Astrocyte (in vitro differentiated cells and primary cell): ENCODE measurements around the gene TRIM41. TPM values are rescaled to one million over a fixed set of nuclear protein-coding genes. Genes with fewer than 3 reads are reported as not detected.
A peak's percentile ranks its signal among the peaks of the same experiment; 100 is the strongest.

ENCODE experiments used
- DNase-seq: peaks from one replicate; pipeline ENCODE4 v3.0.0-alpha.2; 2010; ENCODE audit warnings: low read depth
- FAIRE-seq: peaks from 2 replicates; lab custom pipeline; 2011; peaks lifted over from hg19 to GRCh38; lab: Jason Lieb, UNC
- H2AFZ ChIP-seq: 2 replicates; pipeline ENCODE4 v1.6.0; 2012; ENCODE audit warnings: low read depth, low read length, inconsistent platforms
- H3K27ac ChIP-seq: 2 replicates; pipeline ENCODE4 v1.5.1; 2011; ENCODE audit warnings: low read depth, low read length, inconsistent platforms
- H3K27me3 ChIP-seq: 2 replicates; pipeline ENCODE4 v1.6.0; 2011; ENCODE audit warnings: low read length, inconsistent platforms; ENCODE audit not compliant: insufficient read depth
- H3K36me3 ChIP-seq: 2 replicates; pipeline ENCODE4 v1.5.1; 2011; ENCODE audit warnings: low read length, inconsistent platforms; ENCODE audit not compliant: insufficient read depth
- H3K4me1 ChIP-seq: 2 replicates; pipeline ENCODE4 v1.5.1; 2011; ENCODE audit warnings: low read length, inconsistent platforms; ENCODE audit not compliant: insufficient read depth
- H3K4me2 ChIP-seq: 2 replicates; pipeline ENCODE4 v1.6.0; 2012; ENCODE audit warnings: low read length, inconsistent platforms
- H3K4me3 ChIP-seq: 2 replicates; pipeline ENCODE4 v1.5.1; 2011; ENCODE audit warnings: low read depth, mild to moderate bottlenecking, low read length, inconsistent platforms; ENCODE audit not compliant: insufficient read depth
- H3K79me2 ChIP-seq: 2 replicates; pipeline ENCODE4 v1.6.0; 2012; ENCODE audit warnings: mild to moderate bottlenecking, low read length, inconsistent platforms; ENCODE audit not compliant: insufficient read depth
- H3K9ac ChIP-seq: 2 replicates; pipeline ENCODE4 v1.6.0; 2012; ENCODE audit warnings: mild to moderate bottlenecking, low read length, inconsistent platforms
- H3K9me3 ChIP-seq: 2 replicates; pipeline ENCODE4 v1.5.1; 2012; ENCODE audit warnings: low read depth, mild to moderate bottlenecking, low read length, inconsistent platforms; ENCODE audit not compliant: insufficient read depth
- H4K20me1 ChIP-seq: 2 replicates; pipeline ENCODE4 v1.6.0; 2012; ENCODE audit warnings: low read length, inconsistent platforms; ENCODE audit not compliant: insufficient read depth
- H3K27ac Mint-ChIP-seq: one replicate; pipeline ENCODE4 v1.8.0; 2021; ENCODE audit warnings: mild to moderate bottlenecking, mixed read lengths; ENCODE audit not compliant: unreplicated experiment
- H3K27me3 Mint-ChIP-seq: one replicate; pipeline ENCODE4 v1.8.0; 2021; ENCODE audit warnings: low read depth, mixed read lengths; ENCODE audit not compliant: unreplicated experiment
- H3K36me3 Mint-ChIP-seq: one replicate; pipeline ENCODE4 v1.8.0; 2021; ENCODE audit warnings: low read depth, mixed read lengths; ENCODE audit not compliant: unreplicated experiment
- H3K4me1 Mint-ChIP-seq: one replicate; pipeline ENCODE4 v1.8.0; 2021; ENCODE audit warnings: low read depth, mixed read lengths; ENCODE audit not compliant: unreplicated experiment
- H3K4me3 Mint-ChIP-seq: one replicate; pipeline ENCODE4 v1.8.0; 2021; ENCODE audit warnings: mild to moderate bottlenecking, moderate library complexity, mixed read lengths; ENCODE audit not compliant: unreplicated experiment
- H3K9me3 Mint-ChIP-seq: one replicate; pipeline ENCODE4 v1.8.0; 2021; ENCODE audit warnings: mild to moderate bottlenecking, mixed read lengths; ENCODE audit not compliant: unreplicated experiment
- CTCF ChIP-seq: IDR thresholded peaks from 2 replicates; pipeline ENCODE4 v1.5.1; 2011; ENCODE audit warnings: low read depth, mild to moderate bottlenecking, inconsistent platforms, low read length, moderate library complexity; ENCODE audit not compliant: insufficient read depth
- EZH2 ChIP-seq: IDR thresholded peaks from 2 replicates; pipeline ENCODE4 v1.6.1; 2012; ENCODE audit warnings: mild to moderate bottlenecking, low read length, inconsistent platforms; ENCODE audit not compliant: insufficient read depth
- total RNA-seq: library from RNA; stranded (reverse); gene quantifications from 2 replicates; pipeline ENCODE4 v1.2.1, GENCODE V29; 2021

TRIM41 gene
- total RNA-seq, 1 donor from 2014 or later, result 20.9 TPM

DNA sequence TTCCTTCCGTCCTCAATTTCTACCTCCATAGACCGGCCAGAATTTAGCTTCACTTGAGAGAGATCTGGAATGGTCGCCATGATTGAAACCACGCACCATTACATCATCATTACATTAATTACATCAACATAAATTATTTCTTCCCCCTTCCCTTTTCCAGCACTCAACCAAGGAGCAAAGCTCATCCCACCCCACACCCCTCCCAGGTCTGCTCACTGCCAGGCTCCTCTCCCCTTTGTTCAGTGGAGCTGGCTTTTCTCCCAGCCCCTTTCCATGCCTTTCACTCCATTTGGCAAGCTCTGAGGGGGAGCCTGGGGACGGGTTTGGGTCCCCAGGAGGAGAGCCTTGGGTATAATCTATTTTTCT is 12.2 kb downstream of the TRIM41 start:
- peaks cover 36% of the 10 kb centered on the region for H3K36me3 Mint-ChIP-seq
- TF ChIP-seq CTCF (no peak), EZH2 (no peak)
- Histone ChIP-seq H3K36me3 (peaks cover 58% of the 10 kb centered on the region), H4K20me1 (peaks cover 77% of the 10 kb centered on the region), H3K27ac (no peak overlapping the region), H3K27me3 (no peaks in the 10 kb centered on the region), H3K9me3 (no peaks in the 10 kb centered on the region), H3K4me3 (no peak overlapping the region), H3K9ac (no peak overlapping the region), H3K4me2 (no peak overlapping the region), H2AFZ (no peak overlapping the region), H3K4me1 (peaks cover 10% of the 10 kb centered on the region), H3K79me2 (peaks cover 35% of the 10 kb centered on the region)
- DNase-seq (no peak), FAIRE-seq (no peak)
- H3K27me3 Mint-ChIP-seq, result no peaks in the 10 kb centered on the region
- no peaks in the 10 kb centered on the region for H3K9me3 Mint-ChIP-seq
- peak overlapping the region; percentile 45 for H3K4me3 Mint-ChIP-seq
- peaks cover 16% of the 10 kb centered on the region for H3K4me1 Mint-ChIP-seq
- peak overlapping the region; percentile 72 for H3K27ac Mint-ChIP-seq

DNA sequence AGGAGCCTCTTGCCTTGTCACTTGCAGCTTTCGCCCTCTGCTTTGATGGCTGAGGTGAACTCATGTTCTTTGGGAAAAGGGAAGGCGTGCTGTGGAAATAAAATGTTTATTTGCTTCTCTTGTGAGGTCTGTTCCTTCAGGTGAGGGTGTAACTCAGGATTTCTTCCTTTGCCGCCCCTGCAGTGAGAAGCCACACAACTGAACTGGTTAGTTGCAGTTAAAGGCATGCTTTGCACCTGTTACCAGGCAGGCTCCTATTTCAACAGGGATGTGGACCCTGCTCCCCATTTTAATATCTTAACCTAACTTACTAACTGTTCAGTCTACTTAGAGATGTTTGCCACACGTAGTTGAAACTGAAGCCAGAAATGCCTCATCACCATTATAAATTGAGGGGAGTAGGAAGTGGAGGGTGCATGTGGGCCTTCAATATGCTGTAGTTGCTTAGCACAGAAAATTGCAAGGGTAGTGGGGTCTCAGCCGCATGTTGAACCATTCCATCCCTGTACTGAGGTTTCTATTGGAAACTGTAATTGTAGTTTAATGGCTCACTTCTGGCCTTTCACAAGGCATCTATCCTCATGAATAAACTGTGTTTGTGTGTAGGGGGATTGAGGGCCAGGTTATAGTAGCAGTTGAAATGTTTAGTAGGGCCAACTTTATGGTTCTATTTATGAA is 12.7 kb downstream of the TRIM41 start:
- Mint-ChIP-seq H3K4me3 (peak overlapping the region; percentile 45), H3K4me1 (peaks cover 19% of the 10 kb centered on the region), H3K27ac (peak overlapping the region; percentile 72), H3K27me3 (no peaks in the 10 kb centered on the region), H3K36me3 (peaks cover 36% of the 10 kb centered on the region), H3K9me3 (no peaks in the 10 kb centered on the region)
- FAIRE-seq, result no peak
- Histone ChIP-seq H3K4me3 (no peak overlapping the region), H3K4me1 (peaks cover 10% of the 10 kb centered on the region), H3K9me3 (no peaks in the 10 kb centered on the region), H3K9ac (no peak overlapping the region), H3K79me2 (peaks cover 40% of the 10 kb centered on the region), H3K4me2 (no peak overlapping the region), H3K27ac (no peak overlapping the region), H4K20me1 (peaks cover 82% of the 10 kb centered on the region), H2AFZ (no peak overlapping the region), H3K27me3 (no peaks in the 10 kb centered on the region), H3K36me3 (peaks cover 62% of the 10 kb centered on the region)
- no peak for DNase-seq
- no peak for TF ChIP-seq EZH2
- no peak for TF ChIP-seq CTCF

DNA sequence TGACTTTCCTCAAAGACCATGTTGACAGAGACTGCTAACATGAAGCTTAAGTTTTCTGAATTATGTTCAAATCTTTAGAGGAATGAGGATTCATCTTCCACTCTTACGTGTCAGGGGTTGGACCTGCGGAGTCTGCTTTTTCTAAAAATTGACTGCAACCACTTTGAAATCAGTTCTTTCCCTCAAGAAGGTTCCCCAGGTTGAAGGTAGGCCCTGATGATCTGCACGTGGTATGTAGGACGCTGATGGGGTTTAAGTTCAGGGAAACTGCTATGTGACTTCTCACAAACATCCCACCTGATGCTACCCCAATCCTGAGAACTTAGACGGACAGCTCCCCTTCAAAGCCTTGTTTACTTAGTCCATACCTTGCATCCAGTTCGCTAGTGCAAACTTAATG is 13.4 kb downstream of the TRIM41 start:
- peaks cover 14% of the 10 kb centered on the region for H3K4me1 ChIP-seq
- FAIRE-seq, result no peak
- TF ChIP-seq EZH2, result no peak
- no peak for TF ChIP-seq CTCF
- no peak overlapping the region for H3K4me3 ChIP-seq
- Mint-ChIP-seq H3K36me3 (peaks cover 39% of the 10 kb centered on the region), H3K9me3 (no peaks in the 10 kb centered on the region), H3K27ac (peak overlapping the region; percentile 12), H3K27me3 (no peaks in the 10 kb centered on the region), H3K4me1 (peaks cover 23% of the 10 kb centered on the region), H3K4me3 (peak overlapping the region; percentile 54)
- peaks cover 82% of the 10 kb centered on the region for H4K20me1 ChIP-seq
- H3K9me3 ChIP-seq, result no peaks in the 10 kb centered on the region
- H3K27me3 ChIP-seq, result no peaks in the 10 kb centered on the region
- H3K79me2 ChIP-seq, result peaks cover 47% of the 10 kb centered on the region
- DNase-seq, result no peak
- H3K36me3 ChIP-seq, result peaks cover 67% of the 10 kb centered on the region
- H3K4me2 ChIP-seq, result no peak overlapping the region
- no peak overlapping the region for H3K9ac ChIP-seq
- no peak overlapping the region for H3K27ac ChIP-seq
- no peak overlapping the region for H2AFZ ChIP-seq
